SU-DHL-6 (cell line): ENCODE data around the gene NTMT1.

Experiments
- H2AFZ ChIP-seq: fragments of 200-600 bp; sonication (generic); 2 replicates; pipeline ENCODE4 v1.6.1; 2014; ENCODE audit warnings: low read depth, mild to moderate bottlenecking, moderate library complexity, mixed read lengths, antibody characterized with exemption, low read length; ENCODE audit not compliant: severe bottlenecking
- H3F3A ChIP-seq: fragments of 200-600 bp; shearing (Covaris generic); 2 replicates; pipeline ENCODE4 v1.6.0; 2016; ENCODE audit warnings: antibody characterized with exemption, mild to moderate bottlenecking; ENCODE audit not compliant: insufficient read depth
- H3K27ac ChIP-seq: fragments of 200-600 bp; sonication (generic); 2 replicates; pipeline ENCODE4 v1.5.1; 2016; ENCODE audit warnings: low read depth, mild to moderate bottlenecking, low read length, moderate library complexity, mixed read lengths
- H3K27me3 ChIP-seq: fragments of 200-600 bp; sonication (generic), shearing (Covaris generic); 2 replicates; pipeline ENCODE4 v1.6.0; 2014; ENCODE audit warnings: mild to moderate bottlenecking, low read length
- H3K36me3 ChIP-seq: fragments of 200-600 bp; sonication (generic); 2 replicates; pipeline ENCODE4 v1.6.1; 2014; ENCODE audit warnings: mild to moderate bottlenecking, low read length, mixed read lengths
- H3K4me2 ChIP-seq: fragments of 300-600, 200-600 bp; shearing (Covaris generic), sonication (generic); 2 replicates; pipeline ENCODE4 v1.6.0; 2014; ENCODE audit warnings: low read length, low read depth, mild to moderate bottlenecking; ENCODE audit not compliant: poor library complexity, severe bottlenecking
- H3K4me3 ChIP-seq: fragments of 200-600 bp; sonication (generic); 2 replicates; pipeline ENCODE4 v1.5.1; 2014; ENCODE audit warnings: antibody characterized with exemption, low read length, mild to moderate bottlenecking, mixed read lengths; ENCODE audit not compliant: insufficient read depth, poor library complexity, severe bottlenecking
- H3K79me2 ChIP-seq: fragments of 200-600 bp; sonication (generic); 2 replicates; pipeline ENCODE4 v1.6.1; 2014; ENCODE audit warnings: mild to moderate bottlenecking, low read length, moderate library complexity; ENCODE audit not compliant: insufficient read depth
- H3K9ac ChIP-seq: fragments of 200-600 bp; sonication (generic); 2 replicates; pipeline ENCODE4 v1.7.0; 2014; ENCODE audit warnings: mild to moderate bottlenecking, low read length
- H3K9me2 ChIP-seq: fragments of 200-600 bp; sonication (generic); replicated peaks from 2 replicates; pipeline ENCODE4 v1.6.1; 2014; ENCODE audit warnings: low read length; ENCODE audit not compliant: insufficient read depth
- H3K9me3 ChIP-seq: fragments of 200-600 bp; sonication (generic); 2 replicates; pipeline ENCODE4 v1.6.1; 2014; ENCODE audit warnings: low read length, mixed read lengths; ENCODE audit not compliant: insufficient read depth
- H4K20me1 ChIP-seq: fragments of 200-600 bp; sonication (generic); 2 replicates; pipeline ENCODE4 v1.6.1; 2014; ENCODE audit warnings: low read depth, mild to moderate bottlenecking, antibody characterized with exemption, low read length, moderate library complexity, mixed read lengths
- CTCF ChIP-seq: fragments of 200-600 bp; sonication (generic); IDR thresholded peaks from one replicate; pipeline ENCODE4 v1.5.1; 2017; ENCODE audit warnings: antibody characterized with exemption, mild to moderate bottlenecking, low read length, moderate library complexity; ENCODE audit not compliant: insufficient read depth, poor library complexity, severe bottlenecking
- EZH2phosphoT487 ChIP-seq: fragments of 200-600 bp; sonication (generic), shearing (Covaris generic); conservative IDR thresholded peaks from 2 replicates; pipeline ENCODE4 v1.6.1; 2018; ENCODE audit warnings: mild to moderate bottlenecking, antibody characterized with exemption, low read length, moderate library complexity, mixed read lengths

NTMT1 gene

DNA sequence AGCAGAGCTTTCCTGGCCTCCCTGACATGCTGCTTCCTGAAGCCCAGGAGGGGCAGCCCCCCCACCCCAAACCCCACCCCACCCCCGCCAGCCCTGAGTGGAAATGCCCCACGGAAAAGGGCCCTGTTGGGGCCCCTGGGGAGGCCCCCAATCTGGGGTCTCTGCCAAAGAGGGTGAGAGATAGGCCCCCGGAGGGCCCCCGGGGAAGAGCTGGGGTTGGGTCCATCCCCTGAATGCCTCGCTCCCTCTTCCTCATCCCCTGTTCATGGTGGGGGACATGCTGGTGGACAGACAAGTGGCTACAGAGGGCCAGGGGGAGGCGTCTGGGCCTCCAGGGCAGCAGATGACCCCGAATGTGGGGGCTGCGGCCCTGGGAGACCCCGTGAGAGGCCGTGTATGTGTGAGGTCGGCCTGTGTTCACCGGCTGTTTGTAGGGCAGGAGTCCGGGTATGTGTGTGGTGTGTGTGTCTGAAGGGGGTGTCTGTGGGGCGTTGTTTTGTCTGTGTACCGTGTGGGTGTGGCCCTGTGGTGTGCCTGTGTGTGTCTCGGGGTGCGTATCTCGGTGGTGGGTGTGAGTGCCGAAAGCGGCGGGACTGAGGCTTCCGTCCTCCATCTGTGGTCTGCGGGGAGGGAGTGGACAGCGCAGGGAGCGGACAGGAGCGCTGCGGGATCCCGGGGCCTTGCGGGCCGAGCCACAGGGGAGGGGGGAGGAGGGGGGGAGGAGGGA lies 16.3 kb upstream of the NTMT1 start:
- H3K9me2 ChIP-seq, result no peaks in the 10 kb centered on the region
- H3F3A ChIP-seq, result no peaks in the 10 kb centered on the region
- no peak overlapping the region for H3K4me2 ChIP-seq
- H3K9me3 ChIP-seq, result no peaks in the 10 kb centered on the region
- no peak overlapping the region for H2AFZ ChIP-seq
- no peaks in the 10 kb centered on the region for H3K79me2 ChIP-seq
- H3K36me3 ChIP-seq, result no peaks in the 10 kb centered on the region
- H3K9ac ChIP-seq, result no peak overlapping the region
- H4K20me1 ChIP-seq, result no peaks in the 10 kb centered on the region
- TF ChIP-seq CTCF (no peak), EZH2phosphoT487 (no peak)
- no peaks in the 10 kb centered on the region for H3K27me3 ChIP-seq
- H3K27ac ChIP-seq, result no peak overlapping the region
- H3K4me3 ChIP-seq, result no peak overlapping the region

GRCh38 chr9:129610213-129610472 lies 15.8 kb upstream of the NTMT1 start:
- Histone ChIP-seq H3K4me2 (peak overlapping the region; percentile 70), H3K4me3 (peak overlapping the region; percentile 46), H4K20me1 (no peaks in the 10 kb centered on the region), H3K9ac (peak overlapping the region; percentile 47; the same call in 1 of the 2 replicates), H3K27me3 (no peaks in the 10 kb centered on the region), H3K79me2 (no peaks in the 10 kb centered on the region), H2AFZ (peak overlapping the region; percentile 75), H3K27ac (no peak overlapping the region), H3K9me2 (no peaks in the 10 kb centered on the region), H3F3A (no peaks in the 10 kb centered on the region), H3K36me3 (no peaks in the 10 kb centered on the region), H3K9me3 (no peaks in the 10 kb centered on the region)
- TF ChIP-seq CTCF, result no peak
- TF ChIP-seq EZH2phosphoT487, result no peak

GRCh38 chr9:129610473-129611306 lies 15.3 kb upstream of the NTMT1 start:
- Histone ChIP-seq H3K27me3 (no peaks in the 10 kb centered on the region), H2AFZ (peak overlapping the region; percentile 75), H3K9me2 (no peaks in the 10 kb centered on the region), H3K36me3 (no peaks in the 10 kb centered on the region), H3K9ac (peak overlapping the region; percentile 47; the same call in 1 of the 2 replicates), H3F3A (no peaks in the 10 kb centered on the region), H3K4me2 (peak overlapping the region; percentile 70), H3K79me2 (no peaks in the 10 kb centered on the region), H3K27ac (no peak overlapping the region), H3K4me3 (peak overlapping the region; percentile 46), H4K20me1 (no peaks in the 10 kb centered on the region), H3K9me3 (no peaks in the 10 kb centered on the region)
- TF ChIP-seq EZH2phosphoT487 (no peak), CTCF (peak; percentile 49)
